ENCODE data around the gene VAV1.

VAV1 gene

GRCh38 chr19:6862673-6863078, 90.2 kb downstream of the VAV1 start (continued):
- peak; percentile 74 for TF ChIP-seq ZSCAN4 (tag by site-specific recombination; IDR thresholded peaks at IDR 0.05)
- TF ChIP-seq ZNF366 (tag by site-specific recombination; conservative IDR thresholded peaks at IDR 0.05) = no peak
- TF ChIP-seq ZFHX2 (tag by site-specific recombination; conservative IDR thresholded peaks at IDR 0.05) = peak; percentile 72
- no peak for TF ChIP-seq ZNF530 (tag by site-specific recombination; IDR thresholded peaks at IDR 0.05; ENCODE audit: low read depth)
- TF ChIP-seq ZNF311 (tag by site-specific recombination; IDR thresholded peaks at IDR 0.05; ENCODE audit: borderline replicate concordance) = no peak
- TF ChIP-seq ZBTB49 (tag by site-specific recombination; IDR thresholded peaks at IDR 0.05; ENCODE audit: low read depth) = no peak
- TF ChIP-seq ZNF10 (tag by site-specific recombination; IDR thresholded peaks at IDR 0.05) = no peak
- no peak for TF ChIP-seq ZNF423 (tag by site-specific recombination; IDR thresholded peaks at IDR 0.05)
- TF ChIP-seq ZNF18 (tag by site-specific recombination; IDR thresholded peaks at IDR 0.05) = peak; percentile 22; the same call in 1 of the 2 replicates
- no peak for TF ChIP-seq ZNF571 (tag by site-specific recombination; IDR thresholded peaks at IDR 0.05)
- TF ChIP-seq ZNF221 (tag by site-specific recombination; IDR thresholded peaks at IDR 0.05; ENCODE audit: borderline replicate concordance) = no peak
- TF ChIP-seq ZNF585B (tag by site-specific recombination; IDR thresholded peaks at IDR 0.05) = no peak
- TF ChIP-seq MZF1 (tag by site-specific recombination; IDR thresholded peaks at IDR 0.05; ENCODE audit: borderline replicate concordance) = no peak
- TF ChIP-seq REST (tag by site-specific recombination; IDR thresholded peaks at IDR 0.05) = peak; percentile 74; the same call in 1 of the 2 replicates
- TF ChIP-seq SCRT2 (tag by site-specific recombination; IDR thresholded peaks at IDR 0.05) = no peak
- no peak for TF ChIP-seq SALL2 (tag by site-specific recombination; IDR thresholded peaks at IDR 0.05; ENCODE audit: borderline replicate concordance)
- TF ChIP-seq MEIS1 (CRISPR knock-in tag; IDR thresholded peaks at IDR 0.05; ENCODE audit: borderline replicate concordance) = no peak
- no peak for TF ChIP-seq ZNF302 (tag by site-specific recombination; IDR thresholded peaks at IDR 0.05; ENCODE audit: low read depth)
- no peak for TF ChIP-seq SP7 (tag by site-specific recombination; IDR thresholded peaks at IDR 0.05)
- TF ChIP-seq ZNF626 (tag by site-specific recombination; IDR thresholded peaks at IDR 0.05) = no peak
- TF ChIP-seq AEBP2 (tag by site-specific recombination; IDR thresholded peaks at IDR 0.05; ENCODE audit: borderline replicate concordance) = no peak
- TF ChIP-seq ELK4 (IDR thresholded peaks at IDR 0.05; ENCODE audit: borderline replicate concordance, low read depth, low read length) = no peak
- TF ChIP-seq GFI1B (tag by site-specific recombination; IDR thresholded peaks at IDR 0.05) = no peak
- no peak for TF ChIP-seq ZNF561 (tag by site-specific recombination; IDR thresholded peaks at IDR 0.05; ENCODE audit: borderline replicate concordance)
- no peak for TF ChIP-seq ZNF404 (tag by site-specific recombination; IDR thresholded peaks at IDR 0.05)
- TF ChIP-seq ZNF621 (tag by site-specific recombination; IDR thresholded peaks at IDR 0.05) = no peak
- TF ChIP-seq KLF1 (tag by site-specific recombination; IDR thresholded peaks at IDR 0.05) = peak; percentile 20; the same call in 1 of the 2 replicates

Measured in HEK293 (cell line).